GM10266 (cell line): ENCODE measurements around the gene COPA.
"Not testable (repeated sequence)": the region's sequence is repeated elsewhere in the genome, so short reads cannot be mapped to it uniquely, and the experiment has no call there.

ENCODE experiments used
- DNase-seq: peaks from one replicate; pipeline ENCODE4 v3.0.0; 2012; ENCODE audit errors: extremely low spot score
- TF ChIP-seq, protein P1 (sequence below): IDR thresholded peaks from 2 replicates; pipeline ENCODE4 v1.5.1; 2012; ENCODE audit warnings: mild to moderate bottlenecking, low read depth; ENCODE audit not compliant: control insufficient read depth, insufficient read depth; ENCODE audit errors: missing control alignments

The COPA gene

DNA sequence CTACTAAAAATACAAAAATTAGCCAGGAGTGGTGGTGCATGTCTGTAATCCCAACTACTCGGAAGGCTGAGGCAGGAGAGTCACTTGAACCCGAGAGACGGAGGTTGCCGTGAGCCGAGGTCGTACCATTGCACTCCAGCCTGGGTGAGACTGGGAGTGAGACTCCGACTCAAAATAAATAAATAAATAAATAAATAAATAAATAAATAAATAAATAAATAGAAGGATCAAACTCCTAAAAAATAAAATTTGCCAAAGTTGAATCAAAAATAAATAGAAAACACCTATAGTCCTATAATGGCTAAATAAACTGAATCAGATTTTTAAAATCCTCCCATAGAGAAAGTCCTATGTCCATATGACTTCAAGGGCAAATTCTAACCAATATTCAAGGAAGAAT is 42.9 kb downstream of the COPA start:
- DNase-seq: no peak
- TF ChIP-seq, protein P1, sequence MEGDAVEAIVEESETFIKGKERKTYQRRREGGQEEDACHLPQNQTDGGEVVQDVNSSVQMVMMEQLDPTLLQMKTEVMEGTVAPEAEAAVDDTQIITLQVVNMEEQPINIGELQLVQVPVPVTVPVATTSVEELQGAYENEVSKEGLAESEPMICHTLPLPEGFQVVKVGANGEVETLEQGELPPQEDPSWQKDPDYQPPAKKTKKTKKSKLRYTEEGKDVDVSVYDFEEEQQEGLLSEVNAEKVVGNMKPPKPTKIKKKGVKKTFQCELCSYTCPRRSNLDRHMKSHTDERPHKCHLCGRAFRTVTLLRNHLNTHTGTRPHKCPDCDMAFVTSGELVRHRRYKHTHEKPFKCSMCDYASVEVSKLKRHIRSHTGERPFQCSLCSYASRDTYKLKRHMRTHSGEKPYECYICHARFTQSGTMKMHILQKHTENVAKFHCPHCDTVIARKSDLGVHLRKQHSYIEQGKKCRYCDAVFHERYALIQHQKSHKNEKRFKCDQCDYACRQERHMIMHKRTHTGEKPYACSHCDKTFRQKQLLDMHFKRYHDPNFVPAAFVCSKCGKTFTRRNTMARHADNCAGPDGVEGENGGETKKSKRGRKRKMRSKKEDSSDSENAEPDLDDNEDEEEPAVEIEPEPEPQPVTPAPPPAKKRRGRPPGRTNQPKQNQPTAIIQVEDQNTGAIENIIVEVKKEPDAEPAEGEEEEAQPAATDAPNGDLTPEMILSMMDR: no peak

DNA sequence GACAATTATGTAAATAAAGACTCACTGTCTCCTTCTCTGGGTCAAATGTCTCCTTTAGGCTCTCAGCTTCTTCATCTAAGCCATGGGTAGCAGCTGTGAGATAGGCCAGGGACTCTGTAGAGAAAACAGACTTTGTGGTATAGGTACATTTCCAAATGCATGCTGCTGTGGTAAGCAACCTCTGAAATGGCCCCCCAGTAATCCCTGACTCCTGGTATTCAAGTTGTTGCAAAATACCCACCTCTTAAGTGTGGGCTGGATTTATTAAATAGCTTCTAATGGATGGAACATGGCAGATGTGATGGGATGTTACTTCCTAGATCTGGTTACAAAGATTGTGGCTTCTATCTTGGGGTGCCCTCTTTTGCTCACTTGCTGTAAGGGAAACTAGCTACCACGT is 47.0 kb downstream of the COPA start:
- no peak for DNase-seq

DNA sequence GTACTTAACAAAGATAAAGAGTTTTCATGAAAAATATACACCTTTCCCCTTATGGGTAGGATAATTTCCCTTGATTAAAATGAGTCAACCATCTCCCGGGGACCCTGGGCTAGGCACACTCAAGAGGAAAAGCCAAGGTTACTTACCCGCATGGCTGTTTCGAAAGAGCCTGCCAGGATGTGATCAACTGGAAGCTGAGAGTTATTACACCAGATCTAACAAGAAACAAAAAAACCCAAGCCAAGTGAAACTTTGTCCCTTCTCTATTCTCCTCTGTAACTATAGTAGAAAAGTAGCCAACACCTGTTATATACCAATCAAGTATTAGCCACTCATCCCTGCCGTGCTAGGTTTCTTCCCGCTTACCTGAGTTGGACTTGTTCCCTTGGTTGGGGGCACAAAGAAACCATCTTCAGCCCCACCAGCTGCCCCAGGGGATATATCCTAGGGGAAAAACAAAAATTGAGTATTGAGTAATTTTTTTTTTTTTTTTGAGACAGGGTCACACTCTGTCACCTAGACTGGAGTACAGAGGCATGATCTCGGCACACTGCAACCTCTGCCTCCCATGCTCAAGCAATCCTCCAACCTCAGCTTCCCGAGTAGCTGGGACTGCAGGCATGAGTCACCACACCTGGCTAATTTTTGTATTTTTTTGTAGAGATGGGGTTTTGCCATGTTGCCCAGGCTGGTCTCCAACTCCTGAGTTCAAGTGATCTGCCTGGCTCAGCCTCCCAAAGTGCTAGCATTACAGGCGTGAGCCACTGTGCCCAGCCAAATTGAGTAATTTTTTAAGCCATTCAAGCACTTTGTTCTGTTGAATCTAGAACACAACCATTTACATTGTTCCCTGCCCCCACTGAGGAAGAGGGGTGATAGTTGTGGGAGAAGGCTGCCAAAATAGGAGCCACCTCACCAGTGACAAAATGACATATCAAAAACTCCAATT is 49.8 kb downstream of the COPA start:
- TF ChIP-seq, protein P1: no peak
- no peak for DNase-seq

More for the DNA sequence above, 47.0 kb downstream of the COPA start:
- TF ChIP-seq, protein P1: no peak

DNA sequence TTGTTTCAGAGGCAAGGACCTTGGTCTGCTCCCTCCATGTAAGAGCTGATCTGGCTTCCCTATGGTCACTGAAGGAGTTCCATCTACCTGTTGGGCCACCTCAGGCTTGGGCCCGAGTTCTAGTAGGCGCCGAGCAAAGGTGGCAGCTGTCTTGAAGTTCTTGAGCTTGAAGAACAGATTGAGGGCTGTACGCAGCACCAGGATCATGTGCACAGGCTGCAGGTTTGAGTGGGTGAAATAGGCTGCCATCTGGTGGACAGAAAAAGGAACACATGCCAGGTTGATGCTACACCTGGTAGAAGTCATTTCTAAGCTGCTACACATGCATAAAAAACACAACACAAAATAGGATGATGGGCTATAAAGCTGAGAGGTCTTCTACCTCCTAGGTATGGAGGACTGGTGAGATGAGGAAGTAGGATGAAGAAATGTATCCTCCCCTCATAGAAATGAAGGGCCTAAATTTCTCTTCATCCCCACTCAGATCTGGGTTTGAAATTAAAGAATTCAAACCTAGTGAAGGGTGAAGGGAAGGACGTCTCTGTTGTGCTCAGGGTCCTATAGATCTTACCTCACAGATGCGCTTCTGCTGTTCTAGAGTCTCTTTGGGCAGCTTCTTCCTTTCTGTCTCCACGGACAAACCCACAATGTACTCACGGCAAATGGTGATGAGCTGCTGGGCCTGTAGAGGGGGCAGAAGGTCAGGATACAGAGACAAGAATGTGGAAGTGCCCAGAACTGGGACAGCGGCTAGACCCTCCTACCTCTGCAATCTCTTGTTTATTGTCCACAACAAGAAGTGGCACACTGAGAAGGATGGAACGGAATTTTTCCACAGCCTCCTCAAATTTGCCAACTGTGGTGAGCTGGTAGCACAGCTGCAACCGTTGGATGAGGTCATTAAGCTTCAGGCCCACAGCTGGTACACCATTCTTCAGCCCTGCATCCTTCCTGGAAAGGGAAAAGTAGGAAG is 51.5 kb downstream of the COPA start:
- peak; percentile 59 for DNase-seq
- TF ChIP-seq, protein P1: peak; percentile 78

DNA sequence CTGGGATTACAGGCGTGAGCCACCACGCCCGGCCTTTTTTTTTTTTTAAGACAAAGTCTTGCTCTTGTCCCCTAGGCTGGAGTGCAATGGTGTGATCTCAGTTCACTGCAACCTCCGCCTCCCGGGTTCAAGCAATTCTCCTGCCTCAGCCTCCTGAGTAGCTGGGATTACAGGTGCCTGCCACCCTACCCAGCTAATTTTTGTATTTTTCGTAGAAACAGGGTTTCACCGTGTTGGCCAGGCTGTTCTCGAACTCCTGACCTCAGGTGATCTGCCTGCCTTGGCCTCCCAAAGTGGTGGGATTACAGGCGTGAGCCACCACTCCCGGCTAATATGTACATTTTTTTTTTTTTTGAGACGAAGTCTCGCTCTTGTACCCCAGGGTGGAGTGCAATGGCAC is 55.3 kb downstream of the COPA start:
- not testable (repeated sequence) for DNase-seq

DNA sequence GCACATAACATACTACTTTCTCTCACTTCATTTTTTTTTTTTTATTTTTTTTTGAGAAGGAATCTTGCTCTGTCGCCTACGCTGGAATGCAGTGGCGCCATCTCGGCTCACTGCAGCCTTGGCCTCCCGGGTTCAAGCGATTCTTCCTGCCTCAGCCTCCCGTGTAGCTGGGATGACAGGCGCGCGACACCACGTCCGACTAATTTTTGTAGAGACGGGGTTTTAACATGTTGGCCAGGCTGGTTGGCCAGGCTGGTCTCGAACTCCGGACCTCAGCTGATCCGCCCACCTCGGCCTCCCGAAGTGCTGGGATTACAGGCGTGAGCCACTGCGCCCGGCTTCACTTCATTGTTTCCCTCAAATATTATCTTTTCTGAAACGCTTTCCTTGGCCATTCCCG is 57.5 kb downstream of the COPA start:
- DNase-seq: no peak
- TF ChIP-seq, protein P1: no peak

DNA sequence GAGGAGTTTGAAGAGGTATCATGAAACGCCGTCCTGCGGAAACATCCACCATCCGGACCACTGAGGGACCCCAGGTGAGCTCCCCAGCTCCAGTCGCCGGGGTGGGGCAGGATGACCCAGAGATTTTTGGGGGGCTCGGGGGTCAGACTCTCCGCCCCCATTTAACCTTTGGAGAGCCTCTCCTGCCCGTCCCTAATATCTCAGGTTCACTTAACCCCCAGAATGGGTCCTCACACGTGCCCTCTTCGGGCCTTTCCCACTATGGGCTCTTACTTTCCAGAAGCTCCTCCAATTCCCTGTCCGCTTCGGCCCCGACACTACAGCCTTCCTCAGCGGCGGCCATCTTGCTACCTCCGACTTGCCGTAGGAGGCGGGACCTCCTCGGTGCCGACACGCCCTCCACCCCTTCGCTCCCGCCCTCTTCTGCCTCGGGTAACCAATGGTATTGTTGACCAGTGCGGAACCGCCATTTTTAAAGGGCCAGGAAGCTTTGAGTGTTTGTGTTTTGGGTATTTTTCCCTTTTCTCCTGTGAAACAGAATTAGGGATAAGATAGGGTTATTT is 58.2 kb downstream of the COPA start, which contains the start of gene PEX19:
Gene PEX19, minus strand, starts transcription at position 352 of the 563 bp plus-strand sequence. Its CDS starts 9 bp downstream, at position 343.
- DNase-seq: peak; percentile 90
- TF ChIP-seq, protein P1: no peak
